WERI-Rb-1 (cell line): Measurements from ENCODE around the gene SEPTIN3.

ENCODE experiments used
- DNase-seq: peaks from one replicate; pipeline ENCODE4 v3.0.0-alpha.2; 2020
- H3K27ac ChIP-seq: fragments of 250-450 bp; sonication (Bioruptor Pico); 2 replicates; pipeline ENCODE4 v1.5.1; 2020; ENCODE audit warnings: mild to moderate bottlenecking, moderate library complexity
- H3K27me3 ChIP-seq: fragments of 250-450 bp; sonication (Bioruptor Pico); 2 replicates; pipeline ENCODE4 v1.5.1; 2021; ENCODE audit warnings: mild to moderate bottlenecking, low read depth, moderate library complexity; ENCODE audit not compliant: insufficient read depth, severe bottlenecking
- H3K36me3 ChIP-seq: fragments of 250-450 bp; sonication (Bioruptor Pico); 2 replicates; pipeline ENCODE4 v1.5.1; 2020; ENCODE audit warnings: mild to moderate bottlenecking, moderate library complexity
- H3K4me3 ChIP-seq: 2 replicates; pipeline ENCODE4 v1.5.1; 2011; ENCODE audit warnings: low read depth, mild to moderate bottlenecking, control low read depth, low read length
- H3K9me3 ChIP-seq: fragments of 250-450 bp; sonication (Bioruptor Pico); 2 replicates; pipeline ENCODE4 v1.5.1; 2021; ENCODE audit warnings: mild to moderate bottlenecking, moderate library complexity; ENCODE audit not compliant: severe bottlenecking
- CTCF ChIP-seq: IDR thresholded peaks from 2 replicates; pipeline ENCODE4 v1.5.1; 2011; ENCODE audit warnings: low read depth, mild to moderate bottlenecking, control low read depth, inconsistent platforms, low read length

SEPTIN3 gene

DNA sequence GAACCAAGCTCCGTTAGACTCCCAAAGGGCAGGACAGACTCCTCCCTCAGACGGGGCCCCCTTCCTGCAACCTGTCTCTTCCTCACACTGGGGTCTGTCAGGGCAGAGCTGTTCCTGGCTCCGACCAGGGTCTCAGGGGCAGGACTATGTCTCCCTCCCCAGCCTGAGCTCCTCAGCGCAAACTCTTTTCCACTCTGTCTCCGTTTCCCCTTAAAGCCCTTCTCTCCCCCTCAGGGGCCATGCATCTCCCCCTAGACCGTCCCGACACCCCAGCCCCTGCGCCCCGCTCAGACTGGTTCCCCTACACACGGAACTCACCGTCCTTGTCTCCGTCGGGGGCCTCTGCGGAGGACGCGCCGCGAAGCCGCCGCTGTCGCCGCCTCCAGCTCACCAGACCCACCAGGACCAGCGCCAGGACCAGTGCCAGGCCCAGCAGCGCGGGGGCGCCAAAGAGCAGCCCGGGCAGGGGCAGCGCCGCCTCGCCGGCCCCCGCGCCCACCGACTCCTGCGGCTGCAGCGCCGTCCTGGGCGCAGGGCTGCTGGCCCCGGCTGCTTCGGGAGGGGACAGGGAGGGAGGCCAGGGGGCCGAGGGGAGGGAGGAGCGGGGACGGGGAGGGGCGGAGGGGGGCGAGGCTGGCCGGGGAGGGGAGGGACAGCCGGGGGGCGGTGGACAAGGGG is 43.3 kb upstream of the SEPTIN3 start:
- no peak overlapping the region for H3K4me3 ChIP-seq
- no peak for DNase-seq
- no peaks in the 10 kb centered on the region for H3K9me3 ChIP-seq
- TF ChIP-seq CTCF: 0 out of 2 replicates have a peak, but pooled peaks have one; percentile 16
- no peak overlapping the region for H3K27ac ChIP-seq
- H3K36me3 ChIP-seq: no peaks in the 10 kb centered on the region
- no peaks in the 10 kb centered on the region for H3K27me3 ChIP-seq

DNA sequence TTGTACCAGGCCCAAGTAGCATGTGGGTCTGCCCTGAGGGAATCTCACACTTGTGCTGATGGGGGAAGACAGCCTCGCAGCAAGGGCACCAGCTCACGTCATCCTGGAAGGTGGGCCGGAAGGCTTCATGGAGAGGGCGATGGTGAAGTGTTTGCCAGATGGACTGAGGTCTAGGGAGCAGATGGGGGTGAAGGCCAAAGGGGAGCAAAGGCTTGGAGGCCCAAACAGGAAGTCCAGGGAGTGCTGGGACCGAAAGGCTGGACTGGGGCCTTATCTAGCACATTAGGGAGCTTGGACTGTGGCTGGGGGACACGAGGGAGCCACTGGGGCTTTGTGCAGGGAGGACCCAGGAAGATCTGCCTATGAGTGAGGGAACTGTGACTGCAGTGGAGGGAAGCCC is 41.4 kb upstream of the SEPTIN3 start:
- no peaks in the 10 kb centered on the region for H3K9me3 ChIP-seq
- DNase-seq: no peak

GRCh38 chr22:41928593-41929417 is 40.4 kb upstream of the SEPTIN3 start:
- Histone ChIP-seq H3K27me3 (no peaks in the 10 kb centered on the region), H3K4me3 (no peak overlapping the region), H3K27ac (no peak overlapping the region)

More for the DNA sequence above, 41.4 kb upstream of the SEPTIN3 start:
- Histone ChIP-seq H3K4me3 (no peak overlapping the region), H3K36me3 (peaks cover 9% of the 10 kb centered on the region), H3K27ac (peak overlapping the region; percentile 36), H3K27me3 (no peaks in the 10 kb centered on the region)
- no peak for TF ChIP-seq CTCF

GRCh38 chr22:41929418-41929810 is 39.8 kb upstream of the SEPTIN3 start:
- no peak for TF ChIP-seq CTCF
- Histone ChIP-seq H3K27me3 (no peaks in the 10 kb centered on the region), H3K27ac (no peak overlapping the region), H3K9me3 (no peaks in the 10 kb centered on the region), H3K36me3 (peaks cover 15% of the 10 kb centered on the region), H3K4me3 (no peak overlapping the region)
- DNase-seq: no peak

More at GRCh38 chr22:41928593-41929417, 40.4 kb upstream of the SEPTIN3 start:
- DNase-seq: no peak
- Histone ChIP-seq H3K9me3 (no peaks in the 10 kb centered on the region), H3K36me3 (peaks cover 9% of the 10 kb centered on the region)
- no peak for TF ChIP-seq CTCF

GRCh38 chr22:41931701-41932269 is 37.5 kb upstream of the SEPTIN3 start:
- no peak for TF ChIP-seq CTCF
- Histone ChIP-seq H3K4me3 (no peak overlapping the region), H3K36me3 (peaks cover 29% of the 10 kb centered on the region), H3K27me3 (no peaks in the 10 kb centered on the region), H3K9me3 (no peaks in the 10 kb centered on the region), H3K27ac (no peak overlapping the region; the same call in 1 of the 2 replicates)
- no peak for DNase-seq
